HS-27A (cell line): ENCODE measurements around the gene TCF7.

Experiments
- DNase-seq: peaks from one replicate; pipeline ENCODE4 v3.0.0-alpha.2; 2012; ENCODE audit warnings: low read depth, missing footprints

TCF7 gene

DNA sequence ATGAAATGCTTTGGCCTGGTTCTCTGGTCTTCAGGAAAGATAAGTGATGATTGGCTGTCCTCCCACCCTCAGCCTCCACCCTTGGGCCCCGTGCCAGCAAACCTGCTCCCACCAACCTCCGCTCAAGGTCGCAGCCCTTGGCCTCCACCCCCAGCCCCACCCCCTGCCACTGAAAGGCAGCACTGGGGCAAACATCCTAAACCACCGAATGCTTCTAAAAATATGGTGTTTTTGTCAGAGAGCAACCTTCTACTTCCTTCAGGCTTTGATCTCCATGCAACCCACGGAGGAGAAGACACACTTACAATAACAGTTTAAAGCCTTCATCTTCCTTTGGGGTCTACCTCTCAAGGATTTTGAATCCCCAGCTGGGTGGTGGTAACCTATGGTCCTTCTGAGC is 24.0 kb upstream of the TCF7 start:
- no peak for DNase-seq

- no peak for DNase-seq
These were observed 22.8 kb upstream of the TCF7 start for GRCh38 chr5:134091626-134092121.

GRCh38 chr5:134092875-134093274 is 21.6 kb upstream of the TCF7 start:
- DNase-seq = no peak

- no peak for DNase-seq
These were observed 21.1 kb upstream of the TCF7 start for GRCh38 chr5:134093351-134093750.

- no peak for DNase-seq
These were observed 19.2 kb upstream of the TCF7 start for GRCh38 chr5:134095293-134095692.

- DNase-seq = no peak
These were observed 18.4 kb upstream of the TCF7 start for GRCh38 chr5:134095887-134096589.

DNA sequence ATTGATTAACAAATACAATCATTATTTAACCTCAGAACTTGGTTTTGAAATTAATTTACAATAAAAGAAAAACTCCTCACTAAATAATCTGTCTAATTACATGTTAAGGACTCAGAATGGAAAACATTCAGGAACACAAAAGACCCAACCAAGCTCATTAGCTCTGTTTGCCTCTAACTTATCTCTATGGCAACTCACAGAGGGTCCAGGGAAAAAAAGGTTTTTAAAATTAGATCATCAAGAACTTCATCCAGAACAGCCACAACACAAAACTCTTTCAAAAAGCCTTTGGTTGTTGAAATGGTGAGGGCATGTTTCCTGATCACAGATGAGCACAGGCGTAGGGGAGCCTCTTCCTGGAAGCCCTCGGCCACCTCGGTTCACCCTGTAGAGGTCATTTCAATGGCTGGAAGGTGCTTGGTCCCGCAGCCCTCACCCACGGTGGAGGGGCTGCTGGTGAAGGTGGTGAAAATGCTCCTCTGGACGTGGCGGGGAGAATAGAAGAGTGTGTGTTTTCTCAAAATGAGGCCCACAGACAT is 17.2 kb upstream of the TCF7 start:
- DNase-seq = no peak

DNA sequence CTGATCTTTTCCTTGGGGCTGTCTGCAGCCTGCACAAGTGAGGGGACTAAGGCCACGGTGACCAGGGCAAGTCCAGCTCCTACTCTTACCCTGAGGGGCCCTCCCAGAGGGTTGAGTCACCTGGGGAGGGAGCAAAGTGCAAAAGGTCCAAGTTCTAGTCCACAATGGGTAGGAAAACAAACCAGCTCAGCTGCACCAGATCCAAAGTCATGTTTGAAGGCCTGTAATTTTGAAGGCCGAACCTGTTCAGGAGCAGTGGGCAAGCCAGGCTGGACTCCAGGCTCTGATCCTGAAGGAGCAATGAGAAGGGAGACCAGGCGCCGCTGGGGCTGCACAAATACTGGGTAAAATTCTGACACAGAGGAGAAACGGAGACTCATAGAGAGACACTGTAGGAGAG is 15.8 kb upstream of the TCF7 start:
- no peak for DNase-seq

DNA sequence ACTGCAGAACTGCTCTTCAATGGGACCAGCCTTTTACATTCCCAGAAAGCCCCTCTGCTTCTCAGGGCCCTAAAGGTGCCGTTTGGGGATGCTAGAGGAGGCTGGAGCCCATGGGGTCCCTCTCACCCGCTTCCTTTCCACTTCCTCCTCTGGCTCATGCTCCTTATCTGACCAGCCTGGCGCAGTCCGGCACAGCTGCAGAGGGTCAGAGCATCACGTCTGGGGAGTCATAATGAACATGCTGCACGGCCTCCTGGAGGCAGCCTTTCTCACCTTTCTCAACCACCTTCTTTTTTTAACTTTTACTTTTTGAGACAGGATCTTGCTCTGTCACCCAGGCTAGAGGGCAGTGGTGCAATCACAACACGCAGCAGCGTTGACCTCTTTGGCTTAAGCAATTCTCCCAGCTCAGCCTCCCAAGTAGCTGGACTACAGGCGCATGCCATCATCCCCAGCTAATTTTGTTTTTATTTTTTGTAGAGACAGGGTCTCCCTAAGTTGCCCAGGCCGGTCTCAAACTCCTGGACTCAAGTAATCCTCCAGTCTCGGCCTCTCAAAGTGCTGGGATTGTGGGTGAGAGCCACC is 15.1 kb upstream of the TCF7 start:
- DNase-seq = no peak

DNA sequence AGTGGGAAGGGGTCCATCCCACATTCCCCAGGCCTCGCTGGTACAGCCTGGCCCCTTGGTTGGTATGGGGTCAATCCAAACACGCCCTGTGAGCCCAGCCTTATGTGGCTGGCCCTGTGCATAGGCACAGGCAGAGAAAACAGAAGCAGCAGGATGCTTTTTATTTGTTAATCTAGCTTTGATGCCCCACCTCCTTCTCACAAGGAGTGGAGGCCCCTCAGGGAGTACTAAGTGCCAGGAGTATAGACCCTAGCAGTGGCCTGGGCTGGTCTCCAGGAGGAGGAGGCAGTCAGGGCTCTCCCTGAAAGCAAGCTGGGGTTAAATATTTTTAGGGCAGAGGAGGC is 14.6 kb upstream of the TCF7 start:
- DNase-seq = no peak

DNA sequence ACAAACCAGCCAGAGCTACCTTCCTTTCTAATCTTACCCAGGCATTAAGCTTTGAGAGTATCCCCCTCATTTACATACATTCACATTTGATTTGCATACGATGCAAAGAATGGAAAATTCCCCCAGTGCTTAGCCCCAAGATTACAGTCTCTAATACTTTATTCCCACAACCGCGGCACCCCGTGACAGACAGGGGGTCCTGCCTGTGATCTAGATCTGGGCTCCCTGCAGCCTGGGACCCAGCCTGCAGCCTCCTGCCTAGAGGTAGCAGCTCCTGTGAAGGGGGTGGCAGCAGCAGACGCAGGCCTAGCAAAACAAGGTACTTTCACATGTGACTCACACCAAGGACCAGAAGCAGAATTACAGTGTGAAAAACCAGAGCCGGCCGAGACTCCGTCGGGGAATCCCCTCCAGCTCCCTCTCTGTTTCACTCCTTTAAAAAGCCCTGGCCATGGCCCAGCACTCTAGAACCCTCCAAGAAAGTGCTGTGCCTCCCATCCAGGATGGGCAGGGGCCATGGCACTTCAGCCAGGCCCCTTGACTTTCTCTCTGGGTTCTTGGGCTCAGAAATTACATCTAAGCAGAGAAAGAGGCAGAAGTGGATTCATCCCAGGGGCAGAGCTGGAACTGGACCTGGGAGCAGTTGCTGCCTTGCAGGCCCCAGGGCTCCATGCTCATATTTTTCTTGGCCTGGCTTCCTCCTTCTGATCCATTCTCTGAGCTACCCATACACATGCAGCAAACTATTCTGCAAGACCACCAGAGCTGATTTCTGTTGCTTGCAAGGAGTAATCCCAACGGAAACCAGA is 14.0 kb upstream of the TCF7 start:
- DNase-seq = no peak

DNA sequence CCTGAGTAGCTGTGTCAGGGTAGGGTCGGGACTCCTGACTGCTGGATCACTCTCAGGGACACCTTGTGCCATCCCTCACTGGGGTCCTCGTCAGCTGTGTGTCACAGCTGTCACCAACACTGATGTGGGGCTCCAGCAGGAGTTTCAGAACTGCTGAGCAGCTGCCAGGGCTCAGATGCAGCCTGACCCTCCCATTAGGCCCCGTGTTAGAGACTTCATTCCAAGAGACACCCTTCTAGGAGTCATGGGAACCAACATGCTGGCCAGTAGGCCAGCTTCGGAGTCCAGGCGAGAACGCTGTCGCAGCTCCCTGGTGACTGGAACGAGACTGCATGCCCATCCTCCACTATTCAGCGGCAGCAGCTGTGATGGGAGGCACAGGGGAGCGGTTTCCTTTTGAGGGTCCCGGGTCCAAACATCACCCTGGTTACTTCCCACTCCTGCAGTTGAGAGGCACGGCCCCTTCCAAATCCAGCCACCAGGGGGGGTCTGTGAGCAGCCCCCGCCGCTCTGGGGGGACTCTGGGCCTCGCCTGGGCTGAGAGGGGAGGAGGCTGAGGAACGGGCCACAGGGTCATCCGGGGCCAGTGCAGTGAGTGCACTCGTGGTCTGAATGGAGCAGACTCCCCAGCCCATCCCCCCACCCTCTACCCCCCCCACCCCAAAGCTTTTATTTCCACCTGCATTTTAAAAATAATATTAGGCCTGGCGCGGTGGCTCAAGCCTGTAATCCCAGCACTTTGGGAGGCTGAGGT is 12.6 kb upstream of the TCF7 start:
- no peak for DNase-seq

GRCh38 chr5:134103397-134103796 is 11.1 kb upstream of the TCF7 start:
- no peak for DNase-seq

DNA sequence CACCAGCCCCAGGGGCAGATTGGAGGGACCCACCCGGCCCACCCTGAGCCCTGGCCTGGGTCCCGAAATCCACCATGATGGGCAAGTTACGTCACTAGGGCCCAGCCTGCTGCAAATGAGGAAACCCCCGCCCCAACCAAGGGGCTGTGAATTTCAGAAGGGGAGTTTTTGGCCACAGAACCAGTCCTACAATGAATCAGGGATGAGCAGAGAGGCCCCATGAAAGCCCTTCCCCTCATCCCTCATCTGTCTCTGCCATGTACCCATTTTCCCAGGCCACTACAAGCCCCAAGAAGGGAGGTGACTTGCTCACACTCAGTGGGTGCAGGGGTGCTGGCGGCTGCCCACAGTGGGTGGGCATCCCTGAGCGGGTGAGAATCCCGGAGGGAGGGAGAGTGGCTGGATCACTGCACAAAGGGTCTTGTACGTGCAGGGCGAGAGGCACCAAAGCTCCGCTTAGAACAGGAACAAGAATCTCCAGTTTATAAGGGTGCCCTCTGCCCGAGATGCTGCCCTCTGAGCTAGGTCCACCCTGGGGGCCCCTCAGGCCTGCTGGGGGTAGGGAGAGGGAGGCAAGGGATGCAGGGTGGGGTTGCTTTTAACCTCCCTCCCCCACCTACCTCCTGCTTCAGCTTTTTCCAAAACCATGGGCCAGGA is 10.4 kb upstream of the TCF7 start:
- DNase-seq = no peak

- DNase-seq = no peak
These were observed 7.3 kb upstream of the TCF7 start for GRCh38 chr5:134106991-134107701.

DNA sequence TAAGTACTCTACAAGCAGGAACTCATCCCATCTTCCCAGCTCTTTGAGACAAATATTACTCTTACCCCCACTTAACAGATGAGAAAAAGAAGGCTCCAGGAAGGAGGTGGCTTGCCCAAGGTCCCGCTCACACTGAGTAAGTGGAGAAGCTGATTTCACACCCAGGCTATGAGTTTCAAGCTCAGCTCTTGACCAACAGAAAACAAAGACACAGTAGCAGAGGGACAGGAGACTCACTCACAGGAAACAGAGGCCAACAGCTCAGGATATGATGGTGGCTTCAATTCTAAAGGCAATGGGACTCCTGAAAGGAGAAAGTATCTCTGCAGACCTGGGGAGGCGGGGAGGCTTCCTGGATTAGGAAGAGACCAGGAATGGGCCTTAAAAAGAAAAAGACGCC is 6.7 kb upstream of the TCF7 start:
- no peak for DNase-seq

DNA sequence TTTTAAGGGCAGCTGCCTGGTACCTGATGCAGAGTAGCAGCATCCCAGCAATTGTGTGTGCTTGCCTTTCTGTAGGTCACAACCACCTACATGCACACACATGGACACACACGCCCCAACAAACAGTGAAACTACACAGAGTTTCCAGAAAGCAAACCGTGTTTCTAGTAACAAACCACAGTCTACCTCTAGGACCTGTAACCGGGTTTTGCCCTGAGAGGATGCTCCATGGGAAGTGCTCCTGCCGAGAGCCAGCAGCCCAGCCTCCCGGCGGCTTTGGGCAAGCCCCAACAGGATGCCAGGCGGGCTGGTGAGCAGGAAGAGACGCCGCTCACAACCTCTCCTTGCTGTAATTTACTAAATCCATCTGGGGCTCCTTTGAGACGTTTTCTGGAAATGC is 4.1 kb upstream of the TCF7 start:
- no peak for DNase-seq

DNA sequence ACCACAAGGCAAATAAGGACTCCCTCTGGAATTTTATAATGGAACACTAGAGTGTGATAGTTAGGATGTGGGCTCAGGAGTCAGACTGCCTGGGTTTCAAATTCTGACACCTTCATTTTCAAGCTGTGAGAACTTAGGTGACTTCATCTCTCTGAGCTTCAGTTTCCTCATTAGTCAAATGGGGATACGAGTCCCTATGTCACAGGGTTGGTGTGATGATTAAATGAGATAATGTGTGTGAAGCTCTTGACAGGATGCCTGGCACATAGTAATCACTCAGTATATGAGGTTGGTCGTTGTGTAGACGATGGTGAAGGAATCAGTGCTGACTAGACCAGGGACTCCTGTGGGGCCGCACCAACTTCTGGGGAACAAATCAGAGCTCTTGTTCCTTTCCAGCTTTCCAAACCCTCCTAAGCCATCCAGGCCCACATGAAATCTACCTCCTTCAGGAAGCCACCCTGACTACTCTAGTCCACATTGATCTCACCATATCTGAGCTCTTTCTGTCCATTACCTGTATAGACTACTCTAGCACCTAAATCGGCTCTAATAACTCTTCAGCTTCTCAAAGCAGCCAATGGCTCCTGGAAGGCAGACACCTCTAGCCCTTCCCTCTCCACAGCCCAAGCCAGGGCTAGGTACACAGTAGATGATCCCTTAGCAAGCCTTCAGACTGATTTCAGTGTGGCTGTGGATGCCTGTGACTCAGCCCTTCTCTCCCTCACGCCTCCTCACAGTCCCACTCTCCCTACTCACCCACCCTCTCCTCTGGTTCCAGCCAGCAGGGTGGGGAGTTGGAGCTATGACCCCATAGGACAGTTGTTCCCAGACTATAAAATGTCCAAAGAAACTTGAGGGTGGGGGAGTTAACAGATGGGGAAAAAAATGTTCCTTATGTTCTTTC is 2.5 kb upstream of the TCF7 start:
- no peak for DNase-seq

DNA sequence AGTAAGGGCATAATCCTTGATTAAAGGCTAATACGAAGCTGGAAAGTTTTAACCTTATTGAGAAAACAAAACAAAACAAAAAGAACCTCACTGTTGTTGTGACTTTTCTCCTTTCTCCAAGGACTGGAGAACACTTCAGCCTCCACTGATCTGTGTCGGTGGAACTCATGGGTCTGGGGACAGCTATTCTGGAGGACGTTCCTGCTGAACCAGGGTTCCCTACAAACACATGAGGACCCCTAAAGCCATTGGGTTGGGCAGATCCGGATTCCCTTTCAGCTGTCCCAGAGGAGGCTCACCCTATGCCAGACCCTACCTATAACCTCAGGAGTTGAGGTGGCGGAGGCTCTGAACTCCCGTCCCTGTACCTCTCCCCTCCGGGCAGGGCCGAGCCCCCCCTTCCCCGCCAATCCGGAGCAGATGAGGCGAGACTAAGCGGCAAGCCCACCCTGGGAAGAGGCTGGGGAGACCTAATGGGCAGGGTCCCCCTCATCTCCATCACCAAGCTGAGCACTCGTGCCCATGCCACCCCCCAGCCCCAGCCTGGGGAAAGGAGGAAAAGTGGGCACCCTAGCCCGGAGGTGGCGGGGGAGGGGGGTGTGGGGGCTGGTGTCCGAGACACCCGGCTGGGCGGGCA is 1.6 kb upstream of the TCF7 start:
- DNase-seq = no peak
